Keratinocyte (primary cell): ENCODE results near the gene AP2A2. TPM values are rescaled to one million over a fixed set of nuclear protein-coding genes. Genes with fewer than 3 reads are reported as not detected.

Experiments
- DNase-seq: peaks from one replicate; pipeline ENCODE4 v3.0.0-alpha.2; 2011; ENCODE audit warnings: low read depth, missing footprints, low spot score
- FAIRE-seq: peaks from 2 replicates; lab custom pipeline; 2011; peaks lifted over from hg19 to GRCh38; lab: Jason Lieb, UNC
- H2AFZ ChIP-seq: 2 replicates; pipeline ENCODE4 v1.6.0; 2012; ENCODE audit warnings: low read length, control low read depth, inconsistent platforms; ENCODE audit not compliant: control insufficient read depth
- H3K27ac ChIP-seq: 2 replicates; pipeline ENCODE4 v1.5.1; 2011; ENCODE audit warnings: low read length; ENCODE audit not compliant: control insufficient read depth, insufficient read depth
- H3K27me3 ChIP-seq: 3 replicates; pipeline ENCODE4 v1.6.0; 2011; ENCODE audit warnings: low read length; ENCODE audit not compliant: control insufficient read depth, insufficient read depth; ENCODE audit errors: extremely low read depth
- H3K36me3 ChIP-seq, 2 experiments: 2 replicates in 1 of 2; 3 replicates in 1 of 2; pipeline ENCODE4 v1.5.1; 2011; ENCODE audit warnings: low read length in 2 of 2, mild to moderate bottlenecking in 1 of 2; ENCODE audit not compliant: control insufficient read depth in 2 of 2, insufficient read depth in 2 of 2; ENCODE audit errors: extremely low read depth in 1 of 2
- H3K4me1 ChIP-seq: 3 replicates; pipeline ENCODE4 v1.5.1; 2011; ENCODE audit warnings: low read length; ENCODE audit not compliant: control insufficient read depth, insufficient read depth; ENCODE audit errors: extremely low read depth
- H3K4me2 ChIP-seq: 3 replicates; pipeline ENCODE4 v1.6.0; 2011; ENCODE audit warnings: low read depth, low read length; ENCODE audit not compliant: control insufficient read depth, insufficient read depth; ENCODE audit errors: extremely low read depth
- H3K4me3 ChIP-seq, 3 experiments: fragments of 200-600 bp in 1 of 3; sonication (generic) in 1 of 3; 2 replicates in 2 of 3; 3 replicates in 1 of 3; pipeline ENCODE4 v1.5.1; 2011 to 2016; ENCODE audit warnings: low read length in 3 of 3, mild to moderate bottlenecking in 3 of 3, control low read depth in 2 of 3, inconsistent platforms in 1 of 3, low read depth in 1 of 3, mixed read lengths in 1 of 3, mixed run types in 1 of 3, moderate library complexity in 1 of 3; ENCODE audit not compliant: control insufficient read depth in 2 of 3, insufficient read depth in 2 of 3; ENCODE audit errors: extremely low read depth in 1 of 3
- H3K79me2 ChIP-seq: 2 replicates; pipeline ENCODE4 v1.6.0; 2012; ENCODE audit warnings: low read length; ENCODE audit not compliant: control insufficient read depth, insufficient read depth
- H3K9ac ChIP-seq: 3 replicates; pipeline ENCODE4 v1.6.0; 2011; ENCODE audit warnings: low read length; ENCODE audit not compliant: control insufficient read depth, insufficient read depth; ENCODE audit errors: extremely low read depth
- H3K9me1 ChIP-seq: 3 replicates; pipeline ENCODE4 v1.6.0; 2011; ENCODE audit warnings: low read length; ENCODE audit not compliant: control insufficient read depth, insufficient read depth; ENCODE audit errors: extremely low read depth
- H3K9me3 ChIP-seq: 2 replicates; pipeline ENCODE4 v1.5.1; 2012; ENCODE audit warnings: low read depth, low read length; ENCODE audit not compliant: control insufficient read depth
- H4K20me1 ChIP-seq: 3 replicates; pipeline ENCODE4 v1.6.0; 2011; ENCODE audit warnings: low read length; ENCODE audit not compliant: control insufficient read depth, insufficient read depth; ENCODE audit errors: extremely low read depth
- EZH2 ChIP-seq: IDR thresholded peaks from one replicate; pipeline ENCODE4 v1.6.1; 2012; ENCODE audit warnings: inconsistent platforms, mild to moderate bottlenecking, low read length, moderate library complexity
- dilution Hi-C: fragments of 300-500 bp; cut with MboI; formaldehyde crosslinking; loops from one replicate; pipeline ENCODE4 v1.7.0; 2020; ENCODE audit warnings: low sequenced_read_pairs; ENCODE audit not compliant: extremely low pct_ligation_motif_present
- polyA plus RNA-seq, 5 experiments: library from polyadenylated mRNA; depleted of rRNA in 3 of 5; stranded (reverse) in 3 of 5; stranded (forward) in 1 of 5; unstranded in 1 of 5; fragments of >200 nt; gene quantifications; 1 replicate in 1 of 5; 2 replicates in 3 of 5; 3 replicates in 1 of 5; pipeline versions ENCODE4 v1.2.1 to v1.2.3, GENCODE V29; 2011 to 2012; ENCODE audit warnings: missing spikeins in 2 of 5, low read depth in 1 of 5, low replicate concordance in 1 of 5
- TF ChIP-seq, protein P1 (sequence below), 3 experiments: IDR thresholded peaks in 1 of 3; conservative IDR thresholded peaks in 1 of 3; optimal IDR thresholded peaks in 1 of 3; 2 replicates in 2 of 3; 3 replicates in 1 of 3; pipeline versions ENCODE3 to v1.5.1; 2011; ENCODE audit warnings: low read length in 3 of 3, mild to moderate bottlenecking in 3 of 3, moderate library complexity in 2 of 3, control low read depth in 1 of 3, inconsistent platforms in 1 of 3; ENCODE audit not compliant: insufficient read depth in 2 of 3; ENCODE audit errors: extremely low read depth in 1 of 3

AP2A2 gene
- polyA plus RNA-seq, 1 donor (not counting 4 experiments of a cell fraction or from before 2014, with no cell fraction given), result 47.8 TPM

DNA sequence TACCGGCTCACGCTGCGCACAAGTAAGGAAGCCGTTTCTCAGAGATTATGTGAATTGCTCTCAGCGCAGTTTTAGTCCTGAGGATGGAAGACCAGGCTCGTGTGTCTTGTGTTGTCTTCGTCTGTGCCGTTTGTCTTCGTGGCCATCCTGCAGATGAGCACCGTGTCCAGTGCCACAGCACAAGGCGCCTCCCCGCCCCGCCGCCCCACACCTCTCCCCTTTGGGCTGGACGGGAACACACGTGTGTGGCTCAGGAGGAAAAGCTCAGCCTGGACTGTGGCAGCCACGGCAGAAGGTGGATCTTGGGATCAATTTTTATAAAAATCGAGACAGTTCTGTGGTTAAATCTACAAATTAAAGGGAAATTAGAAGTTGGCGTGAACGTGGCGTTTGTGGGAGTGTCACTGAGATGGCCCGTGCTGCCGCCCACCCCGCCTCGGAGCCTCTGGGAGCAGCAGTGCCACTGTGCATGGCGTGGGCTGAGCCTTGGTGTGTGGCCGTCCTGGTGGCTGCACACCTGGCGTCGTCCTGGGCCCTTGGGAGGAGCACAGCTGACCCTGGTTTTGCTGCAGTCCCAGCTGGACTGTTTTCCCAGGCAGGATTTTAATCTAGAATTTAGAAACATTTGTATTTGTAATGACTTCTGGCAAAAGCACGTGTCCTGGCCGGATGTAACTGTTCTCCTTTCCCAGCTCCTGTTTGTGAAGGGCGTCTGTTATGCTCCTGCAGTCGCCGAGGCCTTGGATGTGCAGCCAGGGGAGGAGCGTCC is 85.1 kb downstream of the AP2A2 start:
- TF ChIP-seq EZH2, result no peak
- TF ChIP-seq, protein P1, sequence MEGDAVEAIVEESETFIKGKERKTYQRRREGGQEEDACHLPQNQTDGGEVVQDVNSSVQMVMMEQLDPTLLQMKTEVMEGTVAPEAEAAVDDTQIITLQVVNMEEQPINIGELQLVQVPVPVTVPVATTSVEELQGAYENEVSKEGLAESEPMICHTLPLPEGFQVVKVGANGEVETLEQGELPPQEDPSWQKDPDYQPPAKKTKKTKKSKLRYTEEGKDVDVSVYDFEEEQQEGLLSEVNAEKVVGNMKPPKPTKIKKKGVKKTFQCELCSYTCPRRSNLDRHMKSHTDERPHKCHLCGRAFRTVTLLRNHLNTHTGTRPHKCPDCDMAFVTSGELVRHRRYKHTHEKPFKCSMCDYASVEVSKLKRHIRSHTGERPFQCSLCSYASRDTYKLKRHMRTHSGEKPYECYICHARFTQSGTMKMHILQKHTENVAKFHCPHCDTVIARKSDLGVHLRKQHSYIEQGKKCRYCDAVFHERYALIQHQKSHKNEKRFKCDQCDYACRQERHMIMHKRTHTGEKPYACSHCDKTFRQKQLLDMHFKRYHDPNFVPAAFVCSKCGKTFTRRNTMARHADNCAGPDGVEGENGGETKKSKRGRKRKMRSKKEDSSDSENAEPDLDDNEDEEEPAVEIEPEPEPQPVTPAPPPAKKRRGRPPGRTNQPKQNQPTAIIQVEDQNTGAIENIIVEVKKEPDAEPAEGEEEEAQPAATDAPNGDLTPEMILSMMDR (optimal IDR thresholded peaks at IDR 0.05 in 1 of 3, IDR thresholded peaks at IDR 0.05 in 1 of 3, conservative IDR thresholded peaks at IDR 0.05 in 1 of 3; ENCODE audit: extremely low read depth in 1 of 3, insufficient read depth in 2 of 3, low read length in 3 of 3), result no peak
- Histone ChIP-seq H3K27me3 (no peaks in the 10 kb centered on the region), H3K27ac (no peak overlapping the region), H3K4me1 (no peaks in the 10 kb centered on the region), H3K4me3 (no peak overlapping the region), H3K4me2 (no peak overlapping the region), H4K20me1 (peaks cover 5% of the 10 kb centered on the region), H3K79me2 (no peaks in the 10 kb centered on the region), H2AFZ (no peak overlapping the region), H3K9me1 (no peaks in the 10 kb centered on the region), H3K9me3 (no peaks in the 10 kb centered on the region), H3K9ac (no peak overlapping the region), H3K36me3 (peaks cover 29 to 34% of the 10 kb centered on the region in 2 experiments)
- DNase-seq (no peak), FAIRE-seq (no peak)
- dilution Hi-C loops, result no loop called here

DNA sequence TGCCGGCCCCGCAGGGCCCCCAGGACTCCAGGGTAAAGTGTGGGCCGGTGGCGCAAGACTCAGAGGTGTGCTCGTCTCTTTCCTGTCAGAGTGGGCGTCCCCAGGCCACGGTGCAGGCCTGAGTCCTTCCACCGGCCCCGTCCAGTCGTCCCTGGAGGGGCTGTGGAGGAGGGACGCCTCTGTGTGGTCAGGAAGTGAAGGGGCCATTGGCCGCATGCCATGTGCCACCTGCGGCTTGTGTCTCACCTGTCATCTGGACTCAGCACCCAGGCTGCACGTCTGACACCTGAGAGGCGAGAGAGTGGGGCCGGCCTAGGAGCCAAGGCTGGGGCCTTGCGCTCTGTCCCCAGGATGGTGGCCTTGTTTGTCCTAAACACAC is 85.6 kb downstream of the AP2A2 start:
- H3K36me3 ChIP-seq, result peaks cover 27 to 33% of the 10 kb centered on the region in 2 experiments
- H3K4me2 ChIP-seq, result no peak overlapping the region
- no peak for TF ChIP-seq EZH2
- TF ChIP-seq, protein P1 (optimal IDR thresholded peaks at IDR 0.05 in 1 of 3, IDR thresholded peaks at IDR 0.05 in 1 of 3, conservative IDR thresholded peaks at IDR 0.05 in 1 of 3; ENCODE audit: extremely low read depth in 1 of 3, insufficient read depth in 2 of 3, low read length in 3 of 3), result no peak
- H3K27me3 ChIP-seq, result no peaks in the 10 kb centered on the region
- no peaks in the 10 kb centered on the region for H3K4me1 ChIP-seq
- no peak for DNase-seq
- no peak overlapping the region for H3K27ac ChIP-seq
- H3K4me3 ChIP-seq, result no peak overlapping the region
- no peaks in the 10 kb centered on the region for H3K9me1 ChIP-seq
- dilution Hi-C loops, result no loop called here
- H2AFZ ChIP-seq, result no peak overlapping the region
- FAIRE-seq, result no peak
- H3K9me3 ChIP-seq, result no peaks in the 10 kb centered on the region
- no peaks in the 10 kb centered on the region for H3K79me2 ChIP-seq
- H3K9ac ChIP-seq, result no peak overlapping the region
- H4K20me1 ChIP-seq, result no peaks in the 10 kb centered on the region
